ENCODE measurements around the gene PRSS8.

Gene PRSS8

GRCh38 chr16:31099860-31100638 lies 35.5 kb downstream of the PRSS8 start:
- DNase-seq, result no peak

GRCh38 chr16:31094424-31095120 lies 41.0 kb downstream of the PRSS8 start, which contains the start of gene VKORC1:
Gene VKORC1, minus strand, starts transcription at chr16:31094797. Its CDS starts 68 bp downstream, at chr16:31094729.
- peak; percentile 84 for DNase-seq

GRCh38 chr16:31094088-31094423 lies 41.5 kb downstream of the PRSS8 start:
- DNase-seq, result no peak

GRCh38 chr16:31093132-31093703 lies 42.3 kb downstream of the PRSS8 start:
- DNase-seq, result no peak

GRCh38 chr16:31092330-31092729 lies 43.2 kb downstream of the PRSS8 start:
- DNase-seq, result no peak

- DNase-seq, result no peak
Observed at GRCh38 chr16:31090540-31090939, 45.0 kb downstream of the PRSS8 start.

- DNase-seq, result no peak
Observed at GRCh38 chr16:31089199-31089598, 46.3 kb downstream of the PRSS8 start.

- DNase-seq, result no peak
Observed at GRCh38 chr16:31088459-31089183, 46.9 kb downstream of the PRSS8 start, which contains the start of gene PRSS53. Gene PRSS53, minus strand, starts transcription at chr16:31088943. Its CDS starts 134 bp downstream, at chr16:31088809.

GRCh38 chr16:31087971-31088370 lies 47.6 kb downstream of the PRSS8 start:
- no peak for DNase-seq

GRCh38 chr16:31087481-31087880 lies 48.0 kb downstream of the PRSS8 start:
- DNase-seq, result no peak

GRCh38 chr16:31086629-31086906 lies 49.0 kb downstream of the PRSS8 start:
- no peak for DNase-seq

GRCh38 chr16:31085873-31086628 lies 49.5 kb downstream of the PRSS8 start:
- DNase-seq, result no peak

- no peak for DNase-seq
Observed at GRCh38 chr16:31085411-31085810, 50.1 kb downstream of the PRSS8 start.

- DNase-seq, result no peak
Observed at GRCh38 chr16:31084584-31085302, 50.8 kb downstream of the PRSS8 start.

- no peak for DNase-seq
Observed at GRCh38 chr16:31083981-31084380, 51.5 kb downstream of the PRSS8 start.

- DNase-seq, result no peak
Observed at GRCh38 chr16:31083556-31083955, 52.0 kb downstream of the PRSS8 start.

GRCh38 chr16:31083081-31083480 lies 52.4 kb downstream of the PRSS8 start:
- no peak for DNase-seq

GRCh38 chr16:31082368-31083045 lies 53.0 kb downstream of the PRSS8 start:
- no peak for DNase-seq
